Keratinocyte (primary cell): ENCODE measurements around the gene MUC4. TPM values are rescaled to one million over a fixed set of nuclear protein-coding genes. Genes with fewer than 3 reads are reported as not detected.

ENCODE experiments used
- DNase-seq: peaks from one replicate; pipeline ENCODE4 v3.0.0-alpha.2; 2011; ENCODE audit warnings: low read depth, missing footprints, low spot score
- FAIRE-seq: peaks from 2 replicates; lab custom pipeline; 2011; peaks lifted over from hg19 to GRCh38; lab: Jason Lieb, UNC
- H2AFZ ChIP-seq: 2 replicates; pipeline ENCODE4 v1.6.0; 2012; ENCODE audit warnings: low read length, control low read depth, inconsistent platforms; ENCODE audit not compliant: control insufficient read depth
- H3K27ac ChIP-seq: 2 replicates; pipeline ENCODE4 v1.5.1; 2011; ENCODE audit warnings: low read length; ENCODE audit not compliant: control insufficient read depth, insufficient read depth
- H3K27me3 ChIP-seq: 3 replicates; pipeline ENCODE4 v1.6.0; 2011; ENCODE audit warnings: low read length; ENCODE audit not compliant: control insufficient read depth, insufficient read depth; ENCODE audit errors: extremely low read depth
- H3K36me3 ChIP-seq, 2 experiments: 2 replicates in 1 of 2; 3 replicates in 1 of 2; pipeline ENCODE4 v1.5.1; 2011; ENCODE audit warnings: low read length in 2 of 2, mild to moderate bottlenecking in 1 of 2; ENCODE audit not compliant: control insufficient read depth in 2 of 2, insufficient read depth in 2 of 2; ENCODE audit errors: extremely low read depth in 1 of 2
- H3K4me1 ChIP-seq: 3 replicates; pipeline ENCODE4 v1.5.1; 2011; ENCODE audit warnings: low read length; ENCODE audit not compliant: control insufficient read depth, insufficient read depth; ENCODE audit errors: extremely low read depth
- H3K4me2 ChIP-seq: 3 replicates; pipeline ENCODE4 v1.6.0; 2011; ENCODE audit warnings: low read depth, low read length; ENCODE audit not compliant: control insufficient read depth, insufficient read depth; ENCODE audit errors: extremely low read depth
- H3K4me3 ChIP-seq, 3 experiments: fragments of 200-600 bp in 1 of 3; sonication (generic) in 1 of 3; 2 replicates in 2 of 3; 3 replicates in 1 of 3; pipeline ENCODE4 v1.5.1; 2011 to 2016; ENCODE audit warnings: low read length in 3 of 3, mild to moderate bottlenecking in 3 of 3, control low read depth in 2 of 3, inconsistent platforms in 1 of 3, low read depth in 1 of 3, mixed read lengths in 1 of 3, mixed run types in 1 of 3, moderate library complexity in 1 of 3; ENCODE audit not compliant: control insufficient read depth in 2 of 3, insufficient read depth in 2 of 3; ENCODE audit errors: extremely low read depth in 1 of 3
- H3K79me2 ChIP-seq: 2 replicates; pipeline ENCODE4 v1.6.0; 2012; ENCODE audit warnings: low read length; ENCODE audit not compliant: control insufficient read depth, insufficient read depth
- H3K9ac ChIP-seq: 3 replicates; pipeline ENCODE4 v1.6.0; 2011; ENCODE audit warnings: low read length; ENCODE audit not compliant: control insufficient read depth, insufficient read depth; ENCODE audit errors: extremely low read depth
- H3K9me1 ChIP-seq: 3 replicates; pipeline ENCODE4 v1.6.0; 2011; ENCODE audit warnings: low read length; ENCODE audit not compliant: control insufficient read depth, insufficient read depth; ENCODE audit errors: extremely low read depth
- H3K9me3 ChIP-seq: 2 replicates; pipeline ENCODE4 v1.5.1; 2012; ENCODE audit warnings: low read depth, low read length; ENCODE audit not compliant: control insufficient read depth
- H4K20me1 ChIP-seq: 3 replicates; pipeline ENCODE4 v1.6.0; 2011; ENCODE audit warnings: low read length; ENCODE audit not compliant: control insufficient read depth, insufficient read depth; ENCODE audit errors: extremely low read depth
- CTCF ChIP-seq, 3 experiments: IDR thresholded peaks in 1 of 3; conservative IDR thresholded peaks in 1 of 3; optimal IDR thresholded peaks in 1 of 3; 2 replicates in 2 of 3; 3 replicates in 1 of 3; pipeline versions ENCODE3 to v1.5.1; 2011; ENCODE audit warnings: low read length in 3 of 3, mild to moderate bottlenecking in 3 of 3, moderate library complexity in 2 of 3, control low read depth in 1 of 3, inconsistent platforms in 1 of 3; ENCODE audit not compliant: insufficient read depth in 2 of 3; ENCODE audit errors: extremely low read depth in 1 of 3
- EZH2 ChIP-seq: IDR thresholded peaks from one replicate; pipeline ENCODE4 v1.6.1; 2012; ENCODE audit warnings: inconsistent platforms, mild to moderate bottlenecking, low read length, moderate library complexity
- dilution Hi-C: fragments of 300-500 bp; cut with MboI; formaldehyde crosslinking; loops from one replicate; pipeline ENCODE4 v1.7.0; 2020; ENCODE audit warnings: low sequenced_read_pairs; ENCODE audit not compliant: extremely low pct_ligation_motif_present
- polyA plus RNA-seq, 5 experiments: library from polyadenylated mRNA; depleted of rRNA in 3 of 5; stranded (reverse) in 3 of 5; stranded (forward) in 1 of 5; unstranded in 1 of 5; fragments of >200 nt; gene quantifications; 1 replicate in 1 of 5; 2 replicates in 3 of 5; 3 replicates in 1 of 5; pipeline versions ENCODE4 v1.2.1 to v1.2.3, GENCODE V29; 2011 to 2012; ENCODE audit warnings: missing spikeins in 2 of 5, low read depth in 1 of 5, low replicate concordance in 1 of 5

Gene MUC4
- polyA plus RNA-seq, 1 donor (not counting 4 experiments of a cell fraction or from before 2014, with no cell fraction given) = not detected

DNA sequence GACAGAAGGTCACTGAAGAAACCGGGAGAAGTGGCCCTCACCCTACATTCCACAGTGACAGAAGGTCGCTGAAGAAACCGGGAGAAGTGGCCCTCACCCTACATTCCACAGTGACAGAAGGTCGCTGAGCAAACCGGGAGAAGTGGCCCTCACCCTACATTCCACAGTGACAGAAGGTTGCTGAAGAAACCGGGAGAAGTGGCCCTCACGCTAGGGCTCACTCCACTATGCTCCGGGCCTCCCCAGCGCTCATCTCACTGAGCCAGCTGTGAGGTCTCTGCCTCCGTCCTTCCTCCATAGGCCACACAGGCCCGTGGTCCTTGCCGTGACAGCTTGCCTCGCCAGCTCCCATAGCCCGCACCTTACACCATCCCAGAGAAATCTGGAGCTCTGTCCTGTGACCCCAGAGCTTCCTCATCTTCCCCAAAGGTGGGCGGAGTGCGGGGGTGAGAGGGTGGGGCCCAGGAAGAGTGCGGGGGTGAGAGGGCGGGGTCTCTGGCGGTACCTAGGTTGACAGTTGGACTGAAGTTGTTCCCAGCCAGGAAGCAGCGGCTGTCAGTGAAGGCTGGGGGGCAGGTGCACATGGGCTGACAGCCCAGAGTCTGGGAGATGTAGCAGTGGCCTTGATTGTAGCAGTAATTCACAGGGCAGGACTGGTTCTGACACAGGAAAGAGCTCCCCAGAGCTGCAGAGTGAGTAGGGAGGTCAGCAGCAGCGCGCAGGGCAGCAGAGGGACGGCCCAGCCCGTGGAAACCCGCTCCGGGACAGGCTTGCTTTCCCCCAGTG, 59.0 kb downstream of the MUC4 start:
- Histone ChIP-seq H4K20me1 (no peaks in the 10 kb centered on the region), H3K27me3 (peaks cover 7% of the 10 kb centered on the region), H3K79me2 (no peaks in the 10 kb centered on the region), H3K27ac (no peak overlapping the region), H2AFZ (no peak overlapping the region), H3K4me3 (no peak overlapping the region), H3K36me3 (no peaks in the 10 kb centered on the region), H3K9me1 (no peaks in the 10 kb centered on the region), H3K9ac (no peak overlapping the region), H3K9me3 (no peaks in the 10 kb centered on the region), H3K4me2 (no peak overlapping the region), H3K4me1 (no peaks in the 10 kb centered on the region)
- FAIRE-seq = no peak
- DNase-seq = no peak
- TF ChIP-seq EZH2 (no peak), CTCF (optimal IDR thresholded peaks at IDR 0.05 in 1 of 3, IDR thresholded peaks at IDR 0.05 in 1 of 3, conservative IDR thresholded peaks at IDR 0.05 in 1 of 3; ENCODE audit: extremely low read depth in 1 of 3, insufficient read depth in 2 of 3, low read length in 3 of 3) (no peak)
- dilution Hi-C loops = no loop called here

DNA sequence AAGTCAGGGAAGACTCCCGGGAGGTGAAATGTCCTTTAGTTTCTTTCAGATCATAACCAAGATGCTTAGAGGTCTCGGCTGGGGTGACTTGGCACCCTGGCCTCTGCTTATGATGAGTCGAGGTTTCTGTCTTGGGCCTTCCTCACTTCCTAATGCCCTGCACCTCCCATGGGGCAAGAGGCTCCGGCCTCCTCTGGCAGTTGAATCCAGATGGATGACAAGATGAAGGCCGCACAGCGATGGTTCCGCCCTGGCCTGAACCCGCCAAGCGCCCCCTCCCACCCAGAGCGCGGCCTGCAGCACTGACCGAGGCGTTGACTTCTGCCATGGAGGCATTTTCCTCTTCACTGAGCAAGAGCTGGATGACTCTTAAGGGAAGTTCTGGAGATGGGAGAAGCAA, 59.7 kb downstream of the MUC4 start:
- no peak for TF ChIP-seq CTCF (optimal IDR thresholded peaks at IDR 0.05 in 1 of 3, IDR thresholded peaks at IDR 0.05 in 1 of 3, conservative IDR thresholded peaks at IDR 0.05 in 1 of 3; ENCODE audit: extremely low read depth in 1 of 3, insufficient read depth in 2 of 3, low read length in 3 of 3)
- TF ChIP-seq EZH2 = no peak
- H3K4me2 ChIP-seq = no peak overlapping the region
- DNase-seq (no peak), FAIRE-seq (no peak)
- no peaks in the 10 kb centered on the region for H3K36me3 ChIP-seq
- no peaks in the 10 kb centered on the region for H3K9me1 ChIP-seq
- H3K9me3 ChIP-seq = no peaks in the 10 kb centered on the region
- H3K9ac ChIP-seq = no peak overlapping the region
- H3K27me3 ChIP-seq = peaks cover 3% of the 10 kb centered on the region
- H2AFZ ChIP-seq = no peak overlapping the region
- dilution Hi-C loops = no loop called here
- no peak overlapping the region for H3K27ac ChIP-seq
- no peaks in the 10 kb centered on the region for H3K79me2 ChIP-seq
- H3K4me3 ChIP-seq = no peak overlapping the region
- H4K20me1 ChIP-seq = no peaks in the 10 kb centered on the region
- no peaks in the 10 kb centered on the region for H3K4me1 ChIP-seq
